ENCODE data around the gene PRSS23.
A peak's percentile ranks its signal among the peaks of the same experiment; 100 is the strongest.
"Not testable (repeated sequence)": the region's sequence is repeated elsewhere in the genome, so short reads cannot be mapped to it uniquely, and the experiment has no call there.

The PRSS23 gene

GRCh38 chr11:86815726-86816125 lies 15.4 kb downstream of the PRSS23 start:
- no peak for DNase-seq

DNA sequence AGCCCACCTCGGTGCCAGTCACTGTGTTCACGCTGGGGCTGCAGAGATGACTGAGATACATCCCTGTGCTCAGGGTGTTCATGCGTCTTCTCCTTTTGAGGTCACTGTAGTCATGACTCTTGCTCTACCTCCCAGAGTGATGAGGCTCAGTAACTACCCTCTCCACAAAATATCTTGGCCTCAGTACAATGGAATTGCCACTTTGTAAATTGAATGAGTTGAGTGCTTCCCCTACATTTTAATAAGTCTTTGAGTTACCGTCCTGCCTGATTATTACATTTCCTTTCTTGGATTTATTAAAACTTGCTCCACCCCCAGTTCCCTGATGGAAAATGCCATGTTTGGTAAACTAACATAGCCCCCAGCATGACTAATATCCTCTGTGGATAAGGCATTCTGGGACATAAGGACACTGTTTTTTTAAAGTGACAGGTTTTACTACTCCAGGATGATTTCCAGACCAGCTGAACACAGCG lies 15.9 kb downstream of the PRSS23 start:
- no peak for DNase-seq

GRCh38 chr11:86818462-86819192 lies 18.3 kb downstream of the PRSS23 start:
- DNase-seq, result peak; percentile 49

GRCh38 chr11:86824139-86824538 lies 23.8 kb downstream of the PRSS23 start:
- not testable (repeated sequence) for DNase-seq

GRCh38 chr11:86834376-86834775 lies 34.0 kb downstream of the PRSS23 start:
- not testable (repeated sequence) for DNase-seq

DNA sequence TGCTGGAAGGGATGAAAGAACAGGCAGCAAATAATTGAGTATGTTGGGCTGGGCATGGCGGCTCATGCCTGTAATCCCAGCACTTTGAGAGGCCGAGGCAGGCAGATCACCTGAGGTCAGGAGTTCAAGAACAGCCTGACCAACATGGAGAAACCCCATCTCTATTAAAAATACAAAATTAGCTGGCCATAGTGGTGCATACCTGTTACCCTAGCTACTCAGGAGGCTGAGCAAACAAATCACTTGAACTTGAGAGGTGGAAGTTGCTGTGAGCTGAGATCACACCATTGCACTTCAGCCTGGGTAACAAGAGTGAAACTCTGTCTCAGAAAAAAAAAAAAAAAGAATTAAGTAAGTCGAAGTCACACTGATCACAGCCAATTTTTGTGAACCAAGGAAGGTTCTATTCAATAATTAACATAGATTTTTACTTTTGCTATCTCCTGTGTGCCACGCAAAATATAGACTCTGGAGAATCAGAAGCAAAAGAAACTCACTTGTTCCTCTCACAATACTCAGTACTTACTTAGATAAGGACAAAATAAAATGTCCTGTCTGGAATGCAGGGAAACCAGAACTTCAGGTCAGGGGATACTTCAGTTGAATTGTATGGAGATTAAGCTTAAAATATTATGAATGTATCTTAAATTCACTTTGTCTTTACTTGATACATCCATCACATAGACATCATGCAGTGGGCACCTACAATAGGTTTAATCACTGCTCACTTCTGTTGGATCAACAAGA lies 44.6 kb downstream of the PRSS23 start:
- not testable (repeated sequence) for DNase-seq

DNA sequence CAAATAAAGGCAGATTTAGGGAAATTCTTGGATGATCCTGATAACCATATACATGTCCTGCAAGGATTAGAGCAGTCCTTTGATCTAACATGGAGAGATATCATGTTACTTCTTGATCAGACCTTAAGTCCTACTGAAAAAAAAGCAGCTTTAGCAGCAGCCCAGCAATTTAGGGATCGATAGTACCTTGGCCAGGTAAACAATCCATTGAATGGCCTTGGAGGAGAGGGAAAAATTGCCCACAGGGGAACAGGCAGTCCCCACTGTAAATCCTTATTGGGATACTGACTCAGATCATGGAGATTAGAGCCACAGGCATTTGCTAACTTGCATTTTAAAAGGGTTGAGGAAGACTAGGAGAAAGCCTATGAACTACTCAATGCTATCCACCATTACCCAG lies 47.8 kb downstream of the PRSS23 start:
- DNase-seq, result no peak

GRCh38 chr11:86849679-86850078 lies 49.3 kb downstream of the PRSS23 start:
- DNase-seq, result no peak
